ENCODE measurements around the gene ABCB8. TPM values are rescaled to one million over a fixed set of nuclear protein-coding genes. Genes with fewer than 3 reads are reported as not detected.
A peak's percentile ranks its signal among the peaks of the same experiment; 100 is the strongest.

Gene ABCB8
- total and polyA plus RNA-seq, 9 donors: 12.8 to 26.5 (median 18.4) TPM

DNA sequence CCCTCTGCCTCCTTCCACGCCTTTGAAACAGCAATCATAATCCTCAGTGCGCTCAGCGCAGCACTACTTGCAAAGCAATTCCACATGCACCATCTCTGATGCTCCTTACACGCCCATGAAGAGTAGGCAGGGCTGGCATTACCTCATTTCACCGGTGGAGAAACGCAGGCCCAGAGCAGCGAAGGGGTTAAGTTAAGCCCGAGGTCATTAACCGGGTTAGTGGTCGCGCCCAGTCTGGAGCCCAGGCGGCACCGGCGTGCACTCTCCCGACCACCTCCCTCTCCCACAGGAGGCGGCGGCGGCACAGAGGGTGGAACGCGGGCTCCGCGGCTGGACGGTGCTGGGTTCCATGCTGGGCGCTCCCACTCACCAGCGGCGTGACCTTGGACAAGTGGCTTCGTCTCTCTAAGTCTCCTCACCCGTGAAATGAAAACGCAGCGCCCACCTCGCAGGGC lies 51.8 kb downstream of the ABCB8 start:
- no peak for DNase-seq
- H3K36me3 ChIP-seq (ENCODE audit: control insufficient read depth, insufficient read depth, low read length): peaks cover 20% of the 10 kb centered on the region
- H3K4me1 ChIP-seq (ENCODE audit: control insufficient read depth, insufficient read depth, low read length): peaks cover 50% of the 10 kb centered on the region
- 0% methylated on average over 31 of the region's 31 CpGs for WGBS (ENCODE audit: insufficient coverage)
- H3K27ac ChIP-seq (ENCODE audit: low read length): peak overlapping the region; percentile 93
- peak overlapping the region; percentile 95 for H3K4me3 ChIP-seq (ENCODE audit: low read length)
- no peaks in the 10 kb centered on the region for H3K27me3 ChIP-seq (ENCODE audit: control insufficient read depth, insufficient read depth, low read length)
- no peaks in the 10 kb centered on the region for H3K9me3 ChIP-seq (replicated peaks; ENCODE audit: control insufficient read depth, low read depth, low read length)

DNA sequence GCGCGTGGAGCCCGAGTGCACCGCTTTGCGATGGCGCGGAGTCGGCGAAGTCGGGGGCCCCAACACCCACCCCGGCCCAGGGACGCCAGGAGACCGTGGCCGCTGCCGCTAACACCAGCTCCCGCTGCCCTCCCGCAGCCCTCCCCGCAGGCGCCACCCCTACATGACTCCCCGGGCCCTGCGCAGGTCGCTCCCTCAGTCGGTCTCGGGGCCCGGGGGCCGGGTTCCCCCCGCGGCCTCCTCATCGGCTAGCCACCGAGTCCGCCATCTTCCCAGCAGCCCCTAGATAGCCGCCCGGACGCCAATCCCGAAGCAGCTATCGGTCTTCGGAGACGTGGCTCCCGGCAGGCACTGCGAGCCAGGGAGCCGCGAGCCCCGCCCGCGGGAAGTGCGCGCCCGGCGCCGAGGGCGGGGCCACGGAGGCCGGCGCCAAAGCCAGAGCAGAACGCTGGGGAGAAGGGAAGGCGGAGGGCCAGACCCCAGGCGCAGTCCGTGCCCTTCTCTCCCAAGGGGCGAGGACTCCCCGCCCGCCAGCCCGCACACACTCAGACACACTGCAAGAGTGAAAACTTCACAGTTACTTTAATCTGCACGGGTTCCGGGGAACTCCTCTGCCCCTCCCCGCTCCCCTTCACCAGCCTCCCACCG lies 52.4 kb downstream of the ABCB8 start, which contains the start of gene FASTK:
TSS of gene FASTK (minus strand) at position 288 of the 648 bp plus-strand sequence. CDS start at position 245, 43 bp downstream.
- Histone ChIP-seq H3K27me3 (ENCODE audit: control insufficient read depth, insufficient read depth, low read length) (no peaks in the 10 kb centered on the region), H3K4me3 (ENCODE audit: low read length) (peak within 1 kb of the TSS; percentile 95), H3K27ac (ENCODE audit: low read length) (peak within 1 kb of the TSS; percentile 93), H3K36me3 (ENCODE audit: control insufficient read depth, insufficient read depth, low read length) (peaks cover 14% of the 10 kb centered on the region), H3K4me1 (ENCODE audit: control insufficient read depth, insufficient read depth, low read length) (peaks cover 56% of the 10 kb centered on the region), H3K9me3 (replicated peaks; ENCODE audit: control insufficient read depth, low read depth, low read length) (no peaks in the 10 kb centered on the region)
- WGBS (ENCODE audit: insufficient coverage): under 1% methylated on average over 66 of the region's 66 CpGs
- DNase-seq: peak; percentile 98

DNA sequence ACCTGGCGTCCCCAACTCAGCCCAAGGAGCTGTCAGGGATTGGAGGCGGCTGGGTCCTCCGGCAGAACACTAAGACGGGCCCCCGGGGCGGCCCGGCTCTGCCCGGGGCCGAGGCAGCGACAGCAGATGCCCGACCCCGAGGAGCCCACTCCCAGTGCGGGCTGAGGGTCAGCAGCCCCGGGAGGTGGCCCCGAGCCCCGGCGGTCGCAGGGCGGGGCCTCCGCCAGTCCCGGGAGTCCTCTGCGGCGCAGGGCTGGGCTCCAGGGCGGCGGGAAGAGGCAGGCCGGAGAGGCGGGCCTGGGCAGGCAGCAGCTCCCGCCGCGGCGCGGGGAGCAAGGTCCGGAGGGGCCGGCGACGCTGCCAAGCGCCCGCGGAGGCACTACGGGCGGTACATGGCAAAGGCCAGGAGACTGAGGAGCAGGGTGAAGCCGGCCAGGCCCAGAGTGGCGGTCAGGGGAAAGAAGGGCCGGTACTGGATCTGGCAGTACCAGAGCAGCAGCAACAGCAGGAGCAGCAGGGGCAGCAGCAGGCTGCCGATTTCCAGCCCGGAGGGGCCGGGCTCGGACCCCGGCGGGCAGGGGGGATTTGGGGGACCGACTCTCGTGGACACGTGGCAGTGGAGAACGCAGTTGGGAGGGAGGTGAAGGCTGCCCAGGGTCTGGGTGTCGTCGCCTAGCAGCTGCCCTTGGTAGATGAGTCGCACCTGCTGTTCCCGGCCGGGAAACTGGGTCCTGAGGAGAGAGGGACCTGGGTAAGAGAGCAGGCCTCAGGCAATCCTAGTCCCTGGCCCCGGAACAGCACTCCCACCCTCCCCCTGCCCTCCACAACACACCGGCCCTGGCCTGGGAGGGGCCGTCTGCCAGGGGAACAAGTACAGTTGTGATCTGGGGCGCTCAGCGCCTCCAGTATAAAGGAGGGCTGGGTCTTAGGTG lies 53.2 kb downstream of the ABCB8 start:
- H3K4me1 ChIP-seq (ENCODE audit: control insufficient read depth, insufficient read depth, low read length): peaks cover 59% of the 10 kb centered on the region
- H3K27ac ChIP-seq (ENCODE audit: low read length): peak overlapping the region; percentile 93
- no peaks in the 10 kb centered on the region for H3K9me3 ChIP-seq (replicated peaks; ENCODE audit: control insufficient read depth, low read depth, low read length)
- 15% methylated on average over 53 of the region's 64 CpGs for WGBS (ENCODE audit: insufficient coverage)
- DNase-seq: no peak
- peak overlapping the region; percentile 95 for H3K4me3 ChIP-seq (ENCODE audit: low read length)
- no peaks in the 10 kb centered on the region for H3K27me3 ChIP-seq (ENCODE audit: control insufficient read depth, insufficient read depth, low read length)
- peaks cover 6% of the 10 kb centered on the region for H3K36me3 ChIP-seq (ENCODE audit: control insufficient read depth, insufficient read depth, low read length)

DNA sequence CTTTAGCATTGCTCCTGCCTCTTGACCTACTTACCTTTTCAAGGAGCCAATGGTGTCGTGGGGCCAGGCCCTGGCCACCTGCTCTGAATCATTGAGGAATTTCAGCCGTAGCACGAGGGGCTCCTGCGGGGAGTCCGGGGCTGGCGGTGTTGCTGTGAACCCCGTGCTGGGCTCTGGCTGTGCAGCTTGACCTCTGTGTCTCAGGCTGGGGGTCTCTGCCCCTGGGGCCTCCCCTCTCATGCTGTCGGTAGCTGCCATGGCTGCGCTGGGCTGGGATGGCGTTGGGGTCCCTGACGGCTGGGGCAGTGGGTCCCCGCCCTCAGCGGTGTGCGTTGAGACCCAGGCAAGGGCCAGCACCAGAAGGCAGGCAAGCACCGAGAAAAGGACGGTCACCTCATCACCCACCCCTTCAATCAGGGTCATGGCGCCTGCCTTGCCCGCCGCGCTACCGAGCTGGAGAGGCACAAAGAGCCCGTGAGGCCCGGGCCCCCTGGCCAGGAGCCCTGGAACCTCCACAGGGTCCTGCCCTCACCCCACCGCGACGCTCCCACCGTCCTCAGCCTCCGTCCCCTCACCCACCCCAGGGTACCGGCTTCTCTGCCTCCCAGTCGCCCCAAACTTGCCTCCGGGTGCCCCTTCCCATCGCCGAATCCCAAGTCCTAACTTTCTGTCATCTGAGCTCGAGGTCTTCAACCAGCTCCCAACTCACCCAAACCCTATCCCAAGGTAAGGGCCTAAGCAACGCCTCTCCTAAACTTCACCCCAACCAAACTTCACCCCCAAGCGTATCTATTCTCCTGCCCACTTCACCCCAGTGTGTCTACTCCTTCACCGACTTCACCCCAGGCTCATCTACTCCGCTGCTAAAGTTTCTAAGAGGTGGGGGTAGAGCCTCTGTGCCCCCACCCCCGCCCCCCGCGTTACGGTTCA lies 54.2 kb downstream of the ABCB8 start:
- Histone ChIP-seq H3K27me3 (ENCODE audit: control insufficient read depth, insufficient read depth, low read length) (no peaks in the 10 kb centered on the region), H3K36me3 (ENCODE audit: control insufficient read depth, insufficient read depth, low read length) (no peaks in the 10 kb centered on the region), H3K9me3 (replicated peaks; ENCODE audit: control insufficient read depth, low read depth, low read length) (no peaks in the 10 kb centered on the region), H3K4me1 (ENCODE audit: control insufficient read depth, insufficient read depth, low read length) (peaks cover 59% of the 10 kb centered on the region), H3K27ac (ENCODE audit: low read length) (peak overlapping the region; percentile 93), H3K4me3 (ENCODE audit: low read length) (peak overlapping the region; percentile 72)
- DNase-seq: no peak
- WGBS (ENCODE audit: insufficient coverage): 58% methylated on average over 34 of the region's 42 CpGs

- H3K4me1 ChIP-seq (ENCODE audit: control insufficient read depth, insufficient read depth, low read length): peaks cover 63% of the 10 kb centered on the region
- no peaks in the 10 kb centered on the region for H3K9me3 ChIP-seq (replicated peaks; ENCODE audit: control insufficient read depth, low read depth, low read length)
- peak; percentile 77 for DNase-seq
- H3K4me3 ChIP-seq (ENCODE audit: low read length): peak within 1 kb of the TSS; percentile 72
- peak within 1 kb of the TSS; percentile 93 for H3K27ac ChIP-seq (ENCODE audit: low read length)
- under 1% methylated on average over 50 of the region's 69 CpGs for whole genome bisulfite sequencing (ENCODE audit: insufficient coverage)
- H3K27me3 ChIP-seq (ENCODE audit: control insufficient read depth, insufficient read depth, low read length): no peaks in the 10 kb centered on the region
- no peaks in the 10 kb centered on the region for H3K36me3 ChIP-seq (ENCODE audit: control insufficient read depth, insufficient read depth, low read length)
Measured at GRCh38 chr7:151083071-151083823, 55.0 kb downstream of the ABCB8 start, which contains the start of gene TMUB1. Gene TMUB1 (minus strand): TSS chr7:151083493. CDS start chr7:151082563, 930 bp downstream.

- no CpG with 5 or more reads among the region's 3 CpGs for WGBS (ENCODE audit: insufficient coverage)
- Histone ChIP-seq H3K27me3 (ENCODE audit: control insufficient read depth, insufficient read depth, low read length) (no peaks in the 10 kb centered on the region), H3K4me1 (ENCODE audit: control insufficient read depth, insufficient read depth, low read length) (peaks cover 64% of the 10 kb centered on the region), H3K4me3 (ENCODE audit: low read length) (peak overlapping the region; percentile 72), H3K9me3 (replicated peaks; ENCODE audit: control insufficient read depth, low read depth, low read length) (no peaks in the 10 kb centered on the region), H3K27ac (ENCODE audit: low read length) (peak overlapping the region; percentile 47), H3K36me3 (ENCODE audit: control insufficient read depth, insufficient read depth, low read length) (no peaks in the 10 kb centered on the region)
- no peak for DNase-seq
Measured at GRCh38 chr7:151083824-151084160, 55.5 kb downstream of the ABCB8 start.

- peaks cover 2% of the 10 kb centered on the region for H3K36me3 ChIP-seq (ENCODE audit: control insufficient read depth, insufficient read depth, low read length)
- WGBS (ENCODE audit: insufficient coverage): 32% methylated on average over 5 of the region's 5 CpGs
- peak overlapping the region; percentile 52 for H3K4me3 ChIP-seq (ENCODE audit: low read length)
- no peaks in the 10 kb centered on the region for H3K27me3 ChIP-seq (ENCODE audit: control insufficient read depth, insufficient read depth, low read length)
- no peaks in the 10 kb centered on the region for H3K9me3 ChIP-seq (replicated peaks; ENCODE audit: control insufficient read depth, low read depth, low read length)
- H3K4me1 ChIP-seq (ENCODE audit: control insufficient read depth, insufficient read depth, low read length): peaks cover 66% of the 10 kb centered on the region
- no peak for DNase-seq
- H3K27ac ChIP-seq (ENCODE audit: low read length): peak overlapping the region; percentile 97
Measured at GRCh38 chr7:151085329-151085690, 57.1 kb downstream of the ABCB8 start.

DNA sequence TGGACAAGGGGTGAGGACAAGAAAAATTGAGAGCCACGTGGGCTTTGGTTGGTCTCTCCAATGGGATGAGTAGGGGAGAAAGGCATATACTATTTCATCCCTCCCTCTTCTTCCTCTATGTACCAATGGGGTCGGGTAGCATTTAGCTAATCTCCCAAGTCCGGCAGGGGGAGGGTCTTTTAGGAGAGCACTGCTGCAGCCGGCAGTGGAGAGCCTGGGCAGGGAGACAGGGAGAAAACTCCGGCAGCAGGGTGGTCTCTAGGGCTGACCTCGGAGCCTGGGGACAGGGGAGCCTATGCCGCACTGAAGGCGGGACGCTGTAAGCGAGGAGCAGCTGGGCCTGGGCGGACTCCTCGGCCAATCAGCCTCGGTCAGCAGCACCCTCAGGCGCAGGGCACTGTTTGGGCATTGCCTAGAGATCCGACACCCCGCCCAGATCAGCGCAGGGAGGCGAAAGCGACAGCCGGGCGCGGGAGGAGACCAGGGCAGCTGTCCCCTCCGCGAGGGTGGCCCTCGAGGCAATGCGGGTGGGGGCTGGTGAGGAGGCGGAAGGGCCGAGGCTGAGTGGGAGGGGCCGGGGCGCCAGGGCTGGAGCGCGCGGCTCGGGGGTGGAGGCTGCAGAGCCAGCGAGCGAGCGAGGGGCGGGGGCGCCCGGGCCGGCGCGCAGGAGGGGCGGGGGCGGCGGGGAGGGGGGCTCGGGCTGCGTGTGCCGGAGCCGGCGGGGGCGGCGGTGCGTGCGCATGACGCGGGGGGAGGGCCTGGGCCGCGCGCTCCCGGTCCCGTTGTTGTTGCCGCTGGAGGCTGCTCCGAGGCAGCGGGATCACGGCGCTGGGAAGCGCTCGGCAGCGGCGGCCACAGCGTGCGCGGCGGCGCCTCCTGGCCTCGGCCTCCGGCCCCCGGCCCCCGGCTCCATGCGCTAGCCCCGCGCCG lies 57.7 kb downstream of the ABCB8 start, which contains the start of gene AGAP3:
TSS of gene AGAP3 (plus strand) at position 785 of the 930 bp plus-strand sequence. CDS start 267 bp downstream, outside the sequence.
- WGBS (ENCODE audit: insufficient coverage): under 1% methylated on average over 63 of the region's 84 CpGs
- peak within 1 kb of the TSS; percentile 97 for H3K27ac ChIP-seq (ENCODE audit: low read length)
- H3K4me3 ChIP-seq (ENCODE audit: low read length): peak within 1 kb of the TSS; percentile 87
- H3K9me3 ChIP-seq (replicated peaks; ENCODE audit: control insufficient read depth, low read depth, low read length): no peaks in the 10 kb centered on the region
- DNase-seq: peak; percentile 95
- H3K36me3 ChIP-seq (ENCODE audit: control insufficient read depth, insufficient read depth, low read length): peaks cover 2% of the 10 kb centered on the region
- H3K27me3 ChIP-seq (ENCODE audit: control insufficient read depth, insufficient read depth, low read length): no peaks in the 10 kb centered on the region
- H3K4me1 ChIP-seq (ENCODE audit: control insufficient read depth, insufficient read depth, low read length): peaks cover 68% of the 10 kb centered on the region
